ENCODE measurements around the gene APRT.

DNA sequence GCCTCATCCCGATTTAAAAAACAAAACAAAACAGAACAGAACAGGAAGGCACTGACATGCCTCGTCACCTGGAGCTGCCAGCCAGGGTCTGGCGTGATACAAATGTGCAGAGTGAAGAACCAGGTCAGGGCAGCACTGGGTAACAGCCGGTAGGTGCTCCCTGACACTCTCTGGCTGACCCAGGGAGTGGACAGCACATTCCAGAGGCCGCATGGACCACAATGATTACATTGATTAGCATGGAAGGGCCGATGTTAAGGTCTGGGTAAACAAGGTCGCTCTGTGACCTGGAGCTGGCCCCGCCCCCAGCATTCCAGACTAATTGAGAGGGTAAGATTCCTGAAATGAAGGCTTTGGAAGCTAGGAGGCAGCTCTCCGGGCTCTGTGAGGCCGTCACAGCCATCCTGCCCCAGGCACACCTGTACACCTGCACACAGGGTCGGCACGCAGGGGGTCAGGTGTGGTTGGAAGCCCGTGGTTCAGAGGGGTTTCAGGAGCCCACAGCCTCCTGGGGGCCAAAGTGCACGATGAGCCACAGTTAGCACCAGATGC, 48.1 kb downstream of the APRT start:
- no peak for TF ChIP-seq EZH2 (IDR thresholded peaks at IDR 0.05; ENCODE audit: borderline replicate concordance, low read length)
- TF ChIP-seq, protein P1, sequence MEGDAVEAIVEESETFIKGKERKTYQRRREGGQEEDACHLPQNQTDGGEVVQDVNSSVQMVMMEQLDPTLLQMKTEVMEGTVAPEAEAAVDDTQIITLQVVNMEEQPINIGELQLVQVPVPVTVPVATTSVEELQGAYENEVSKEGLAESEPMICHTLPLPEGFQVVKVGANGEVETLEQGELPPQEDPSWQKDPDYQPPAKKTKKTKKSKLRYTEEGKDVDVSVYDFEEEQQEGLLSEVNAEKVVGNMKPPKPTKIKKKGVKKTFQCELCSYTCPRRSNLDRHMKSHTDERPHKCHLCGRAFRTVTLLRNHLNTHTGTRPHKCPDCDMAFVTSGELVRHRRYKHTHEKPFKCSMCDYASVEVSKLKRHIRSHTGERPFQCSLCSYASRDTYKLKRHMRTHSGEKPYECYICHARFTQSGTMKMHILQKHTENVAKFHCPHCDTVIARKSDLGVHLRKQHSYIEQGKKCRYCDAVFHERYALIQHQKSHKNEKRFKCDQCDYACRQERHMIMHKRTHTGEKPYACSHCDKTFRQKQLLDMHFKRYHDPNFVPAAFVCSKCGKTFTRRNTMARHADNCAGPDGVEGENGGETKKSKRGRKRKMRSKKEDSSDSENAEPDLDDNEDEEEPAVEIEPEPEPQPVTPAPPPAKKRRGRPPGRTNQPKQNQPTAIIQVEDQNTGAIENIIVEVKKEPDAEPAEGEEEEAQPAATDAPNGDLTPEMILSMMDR (conservative IDR thresholded peaks at IDR 0.05 in 1 of 2, IDR thresholded peaks at IDR 0.05 in 1 of 2; ENCODE audit: extremely low read depth in 1 of 2, insufficient read depth in 1 of 2, low read depth in 1 of 2, low read length in 2 of 2), result no peak
